Spleen (tissue), 11 donors: Measurements from ENCODE around the gene ZMIZ2. TPM values are rescaled to one million over a fixed set of nuclear protein-coding genes. Genes with fewer than 3 reads are reported as not detected.
A peak's percentile ranks its signal among the peaks of the same experiment; 100 is the strongest.

ENCODE experiments used
- DNase-seq: peaks from one replicate; pipeline ENCODE4 v3.0.0-alpha.2; 2020
- H3K27ac ChIP-seq, 8 donors: fragments of 200-600 bp; sonication (generic) in 7 of 8; 1 replicate in 4 of 8; 2 replicates in 4 of 8; pipeline versions ENCODE4 v1.5.0 to v1.8.0; 2016 to 2021; ENCODE audit warnings: inconsistent platforms in 4 of 8, mild to moderate bottlenecking in 4 of 8, moderate library complexity in 1 of 8
- H3K27me3 ChIP-seq, 7 donors: fragments of 200-600 bp; sonication (generic) in 6 of 7; replicated peaks in 1 of 7; 1 replicate in 4 of 7; 2 replicates in 3 of 7; pipeline versions ENCODE4 v1.5.0 to v1.8.0; 2016 to 2021; ENCODE audit warnings: inconsistent platforms in 3 of 7, mild to moderate bottlenecking in 1 of 7
- H3K36me3 ChIP-seq, 6 donors: fragments of 200-600 bp; sonication (generic) in 5 of 6; 1 replicate in 4 of 6; 2 replicates in 2 of 6; pipeline versions ENCODE4 v1.5.0 to v1.8.0; 2016 to 2021; ENCODE audit warnings: inconsistent platforms in 2 of 6
- H3K4me1 ChIP-seq, 6 donors: fragments of 200-600 bp; sonication (generic) in 5 of 6; 1 replicate in 3 of 6; 2 replicates in 3 of 6; pipeline versions ENCODE4 v1.5.0 to v1.8.0; 2016 to 2021; ENCODE audit warnings: inconsistent platforms in 3 of 6
- H3K4me3 ChIP-seq, 8 donors: fragments of 200-600 bp; sonication (generic) in 7 of 8; 1 replicate in 4 of 8; 2 replicates in 4 of 8; pipeline versions ENCODE4 v1.5.0 to v1.8.0; 2016 to 2021; ENCODE audit warnings: inconsistent platforms in 4 of 8, mild to moderate bottlenecking in 4 of 8, moderate library complexity in 2 of 8
- H3K9me3 ChIP-seq, 8 donors: fragments of 200-600 bp; sonication (generic) in 7 of 8; 1 replicate in 4 of 8; 2 replicates in 4 of 8; pipeline versions ENCODE4 v1.5.0 to v1.8.0; 2016 to 2021; ENCODE audit warnings: inconsistent platforms in 4 of 8
- CTCF ChIP-seq, 11 experiments: fragments of 200-600 bp in 7 of 11; fragments of 450-650 bp in 4 of 11; sonication (generic) in 4 of 11; IDR thresholded peaks in 8 of 11; conservative IDR thresholded peaks in 3 of 11; 1 replicate in 7 of 11; 2 replicates in 4 of 11; pipeline versions ENCODE4 v1.4.0 to v1.8.0; 2016 to 2021; ENCODE audit warnings: antibody characterized with exemption in 11 of 11, inconsistent platforms in 4 of 11, mild to moderate bottlenecking in 1 of 11
- POLR2A ChIP-seq, 3 donors: fragments of 450-650 bp; IDR thresholded peaks; one replicate each; pipeline ENCODE4 v1.5.1; 2017; ENCODE audit warnings: antibody characterized with exemption in 3 of 3, mild to moderate bottlenecking in 1 of 3
- POLR2AphosphoS5 ChIP-seq, 3 donors: sonication (generic); formaldehyde crosslinking; IDR thresholded peaks; one replicate each; pipeline ENCODE4 v1.5.1; 2017; ENCODE audit warnings: antibody characterized with exemption in 3 of 3
- WGBS, 5 donors: extraction: QIAGEN DNeasy Blood & Tissue Kit in 3 of 5; methylation state at CpG; one replicate each; pipeline versions ENCODE4 v1.1.5 to v1.1.7; 2013 to 2018; 5-methylcytosine and 5-hydroxymethylcytosine counted together
- intact Hi-C: fragments of 100-400 bp; cut with DNase I; formaldehyde crosslinking; loops from one replicate; pipeline ENCODE4 v1.15.0; 2023; ENCODE audit warnings: low total_unique reads
- polyA plus RNA-seq, 3 donors: library from polyadenylated mRNA; stranded (reverse); fragments of 200-250 nt; gene quantifications; one replicate each; pipeline ENCODE4 v1.2.1, GENCODE V29; 2013
- total RNA-seq, 7 donors: library from RNA; depleted of rRNA in 3 of 7; stranded (reverse); fragments of >200 nt in 3 of 7; fragmentation: NEBNext Ultra II Directional in 4 of 7; extraction: Animal tissue kit (Norgen Biotek cat#: 25700) in 4 of 7; gene quantifications; one replicate each; pipeline versions ENCODE4 v1.1.0 to v1.2.1, GENCODE V29; 2016 to 2021
- donor health status: healthy with polysubstance abuse.
- donor health status: DM: no; HTN: no; CAD: no; lungs with moderate emphysema.
- donor health status: DM: no; HTN: no; CAD: no.
- donor health status: Bipolar disorder and iron deficiency.
- donor health status: healthy.
- donor health status: DM: no; HTN: no; CAD: no.
- donor health status: DM: yes; HTN: yes; CAD: no.

Gene ZMIZ2
- total and polyA plus RNA-seq, 10 donors, result 27.7 to 160 (median 84.1) TPM

- DNase-seq, result peak; percentile 87
- 46 to 62% (median 54%) methylated on average over 10 to 12 of the region's 12 CpGs for WGBS, 5 donors
- Histone ChIP-seq H3K36me3 (peaks cover 0 to 54% (median 50%) of the 10 kb centered on the region in 6 donors), H3K4me3 (no peak overlapping the region), H3K4me1 (peaks cover 30 to 46% (median 39%) of the 10 kb centered on the region in 6 donors), H3K27me3 (no peaks in the 10 kb centered on the region), H3K9me3 (no peaks in the 10 kb centered on the region), H3K27ac (peak overlapping the region in 7 of 8 donors; percentile 35 to 79 (median 61))
- TF ChIP-seq POLR2AphosphoS5 (IDR thresholded peaks at IDR 0.05) (peak; percentile 25 to 46 (median 41)), CTCF (IDR thresholded peaks at IDR 0.05 in 8 of 11, conservative IDR thresholded peaks at IDR 0.05 in 3 of 11) (no peak), POLR2A (IDR thresholded peaks at IDR 0.05) (no peak)
- intact Hi-C loops, result no loop called here
These were observed 19.4 kb downstream of the ZMIZ2 start for GRCh38 chr7:44767912-44768627.

GRCh38 chr7:44768628-44769371 lies 20.2 kb downstream of the ZMIZ2 start:
- TF ChIP-seq POLR2AphosphoS5 (IDR thresholded peaks at IDR 0.05), result peak in 2 of 3 donors; percentile 38 to 62
- TF ChIP-seq POLR2A (IDR thresholded peaks at IDR 0.05), result no peak
- TF ChIP-seq CTCF (IDR thresholded peaks at IDR 0.05 in 8 of 11, conservative IDR thresholded peaks at IDR 0.05 in 3 of 11), result no peak
- no peaks in the 10 kb centered on the region for H3K9me3 ChIP-seq
- H3K36me3 ChIP-seq, result peaks cover 0 to 47% (median 43%) of the 10 kb centered on the region in 6 donors
- peak overlapping the region in 7 of 8 donors; percentile 35 to 79 (median 61) for H3K27ac ChIP-seq
- DNase-seq, result no peak
- peaks cover 30 to 46% (median 39%) of the 10 kb centered on the region in 6 donors for H3K4me1 ChIP-seq
- intact Hi-C loops, result no loop called here
- 68 to 79% (median 70%) methylated on average over 11 of the region's 11 CpGs for WGBS, 5 donors
- H3K27me3 ChIP-seq, result no peaks in the 10 kb centered on the region
- no peak overlapping the region for H3K4me3 ChIP-seq

GRCh38 chr7:44769376-44769775 lies 20.7 kb downstream of the ZMIZ2 start:
- Histone ChIP-seq H3K27me3 (no peaks in the 10 kb centered on the region), H3K4me1 (peaks cover 30 to 46% (median 39%) of the 10 kb centered on the region in 6 donors), H3K36me3 (peaks cover 0 to 41% (median 37%) of the 10 kb centered on the region in 6 donors), H3K4me3 (no peak overlapping the region), H3K9me3 (no peaks in the 10 kb centered on the region), H3K27ac (peak overlapping the region in 7 of 8 donors; percentile 35 to 79 (median 61))
- TF ChIP-seq CTCF (IDR thresholded peaks at IDR 0.05 in 8 of 11, conservative IDR thresholded peaks at IDR 0.05 in 3 of 11) (no peak), POLR2AphosphoS5 (IDR thresholded peaks at IDR 0.05) (peak in 2 of 3 donors; percentile 23 to 33), POLR2A (IDR thresholded peaks at IDR 0.05) (no peak)
- 76 to 92% (median 80%) methylated on average over 8 of the region's 8 CpGs for WGBS, 5 donors
- intact Hi-C loops, result no loop called here
- DNase-seq, result no peak
